Adrenal gland (tissue), 12 donors: ENCODE measurements around the gene CCL24. TPM values are rescaled to one million over a fixed set of nuclear protein-coding genes. Genes with fewer than 3 reads are reported as not detected.
"Not testable (repeated sequence)": the region's sequence is repeated elsewhere in the genome, so short reads cannot be mapped to it uniquely, and the experiment has no call there.

Experiments used
- DNase-seq, 7 donors: peaks; one replicate each; pipeline ENCODE4 v3.0.0-alpha.2; 2019 to 2020
- H3K27ac ChIP-seq, 5 donors: fragments of 200-600 bp; sonication (generic) in 4 of 5; 1 replicate in 3 of 5; 2 replicates in 2 of 5; pipeline versions ENCODE4 v1.5.1 to v1.8.0; 2016 to 2020; ENCODE audit warnings: mild to moderate bottlenecking in 1 of 5
- H3K27me3 ChIP-seq: fragments of 200-600 bp; 2 replicates; pipeline ENCODE4 v1.8.0; 2021
- H3K36me3 ChIP-seq, 2 donors: fragments of 200-600 bp; replicated peaks in 1 of 2; 1 replicate in 1 of 2; 2 replicates in 1 of 2; pipeline versions ENCODE4 v1.5.1 to v1.8.0; 2018 to 2022
- H3K4me1 ChIP-seq, 2 donors: fragments of 200-600 bp; replicated peaks in 1 of 2; 1 replicate in 1 of 2; 2 replicates in 1 of 2; pipeline versions ENCODE4 v1.5.1 to v1.8.0; 2018 to 2021
- H3K4me3 ChIP-seq, 4 donors: fragments of 200-600 bp; sonication (generic) in 3 of 4; one replicate each; pipeline ENCODE4 v1.5.1; 2016 to 2018
- H3K9me3 ChIP-seq, 3 donors: fragments of 200-600 bp; sonication (generic) in 1 of 3; replicated peaks in 1 of 3; 1 replicate in 2 of 3; 2 replicates in 1 of 3; pipeline versions ENCODE4 v1.5.1 to v1.8.0; 2016 to 2021
- CTCF ChIP-seq, 6 experiments: fragments of 450-650 bp in 4 of 6; fragments of 200-600 bp in 2 of 6; sonication (generic) in 1 of 6; IDR thresholded peaks; 1 replicate in 5 of 6; 2 replicates in 1 of 6; pipeline versions ENCODE4 v1.5.1 to v1.8.0; 2016 to 2021; ENCODE audit warnings: antibody characterized with exemption in 6 of 6, mild to moderate bottlenecking in 2 of 6, moderate library complexity in 1 of 6
- POLR2A ChIP-seq, 2 donors: fragments of 450-650 bp; IDR thresholded peaks; one replicate each; pipeline ENCODE4 v1.6.1; 2017; ENCODE audit warnings: antibody characterized with exemption in 2 of 2, mild to moderate bottlenecking in 2 of 2, moderate library complexity in 1 of 2
- WGBS, 4 donors: extraction: QIAGEN DNeasy Blood & Tissue Kit in 2 of 4; methylation state at CpG; one replicate each; pipeline versions ENCODE4 v1.1.5 to v1.1.7; 2013 to 2017; 5-methylcytosine and 5-hydroxymethylcytosine counted together
- intact Hi-C, 2 donors: fragments of 100-400 bp; cut with DNase I; formaldehyde crosslinking; loops; one replicate each; pipeline versions ENCODE4 v1.14.1 to v1.15.0; 2022 to 2023
- polyA plus RNA-seq, 3 donors: library from polyadenylated mRNA; stranded (reverse); fragments of 200-250 nt in 2 of 3; fragments of 350-450 nt in 1 of 3; fragmentation: Illumina TruSeq in 1 of 3; extraction: RNeasy Lipid Tissue Mini Kit (QIAGEN cat#74804) in 1 of 3; gene quantifications; one replicate each; pipeline ENCODE4 v1.2.3, GENCODE V29; 2013 to 2014
- total RNA-seq, 9 donors: library from RNA; depleted of rRNA in 4 of 9; stranded (reverse); fragments of >200 nt in 4 of 9; fragments of 120-200 nt in 1 of 9; fragmentation: NEBNext Ultra II Directional in 1 of 9; extraction: Animal tissue kit (Norgen Biotek cat#: 25700) in 1 of 9; gene quantifications; one replicate each; pipeline versions ENCODE4 v1.1.0 to v1.2.4, GENCODE V29; 2013 to 2023
- donor health status: healthy with polysubstance abuse.
- donor health status: Bipolar disorder and iron deficiency.
- donor health status: DM: yes; HTN: yes; CAD: no.
- donor health status: DM: no; HTN: no; CAD: no.
- donor health status: DM: no; HTN: no; CAD: no.
- donor health status: DM: yes; HTN: yes; CAD: no.

Gene CCL24
- total and polyA plus RNA-seq, 12 donors = 0.64 to 4.0 (median 1.5) TPM; not detected in 8

GRCh38 chr7:75789361-75789924, 24.2 kb downstream of the CCL24 start:
- H3K4me1 ChIP-seq = peaks cover 6 to 10% of the 10 kb centered on the region in 2 donors
- DNase-seq = no peak
- no peaks in the 10 kb centered on the region for H3K9me3 ChIP-seq
- H3K27ac ChIP-seq = peak overlapping the region in 1 of 5 donors; percentile 22
- H3K4me3 ChIP-seq = no peak overlapping the region
- intact Hi-C loops = loop anchor here in 1 of 2 donors (10.0 kb wide), 1 partner anchor 225 kb away; no protein-coding TSS in a partner anchor
- no peaks in the 10 kb centered on the region for H3K36me3 ChIP-seq
- no peaks in the 10 kb centered on the region for H3K27me3 ChIP-seq
- WGBS, 4 donors = 70 to 84% (median 78%) methylated on average over 3 of the region's 3 CpGs
- no peak for TF ChIP-seq POLR2A (IDR thresholded peaks at IDR 0.05)
- TF ChIP-seq CTCF (IDR thresholded peaks at IDR 0.05) = no peak

GRCh38 chr7:75788154-75788847, 25.3 kb downstream of the CCL24 start:
- 83 to 86% (median 84%) methylated on average over 14 of the region's 14 CpGs for WGBS, 4 donors

GRCh38 chr7:75783058-75783457, 30.5 kb downstream of the CCL24 start:
- not testable (repeated sequence) for H3K4me3 ChIP-seq, H3K27ac ChIP-seq, H3K4me1 ChIP-seq, H3K36me3 ChIP-seq, H3K9me3 ChIP-seq, H3K27me3 ChIP-seq, DNase-seq
- intact Hi-C loops = loop anchor here in 1 of 2 donors (10.0 kb wide), 1 partner anchor 232 kb away; no protein-coding TSS in a partner anchor
- WGBS, 4 donors = 84 to 89% (median 87%) methylated on average over 5 of the region's 5 CpGs

More at GRCh38 chr7:75788154-75788847, 25.3 kb downstream of the CCL24 start:
- H3K27me3 ChIP-seq, H3K4me1 ChIP-seq, H3K36me3 ChIP-seq, H3K27ac ChIP-seq, DNase-seq, H3K9me3 ChIP-seq, H3K4me3 ChIP-seq: not testable (repeated sequence)
- intact Hi-C loops = loop anchor here in 1 of 2 donors (10.0 kb wide), 1 partner anchor 226 kb away; no protein-coding TSS in a partner anchor

- not testable (repeated sequence) for H3K27ac ChIP-seq, DNase-seq, H3K36me3 ChIP-seq, H3K9me3 ChIP-seq, H3K4me3 ChIP-seq, H3K4me1 ChIP-seq, H3K27me3 ChIP-seq
- intact Hi-C loops = loop anchor here in 1 of 2 donors (10.0 kb wide), 1 partner anchor 234 kb away; no protein-coding TSS in a partner anchor
- 83 to 87% (median 86%) methylated on average over 14 of the region's 14 CpGs for WGBS, 4 donors
Observed at GRCh38 chr7:75780647-75781273, 32.8 kb downstream of the CCL24 start.

- H3K4me3 ChIP-seq, H3K4me1 ChIP-seq, H3K9me3 ChIP-seq, H3K36me3 ChIP-seq, intact Hi-C loops, H3K27ac ChIP-seq, H3K27me3 ChIP-seq, DNase-seq: not testable (repeated sequence)
- 87 to 92% (median 89%) methylated on average over 11 of the region's 11 CpGs for WGBS, 4 donors
Observed at GRCh38 chr7:75779516-75779915, 34.1 kb downstream of the CCL24 start.

GRCh38 chr7:75779035-75779434, 34.6 kb downstream of the CCL24 start:
- DNase-seq, intact Hi-C loops, H3K27ac ChIP-seq, H3K4me1 ChIP-seq, H3K4me3 ChIP-seq, H3K36me3 ChIP-seq, H3K27me3 ChIP-seq, H3K9me3 ChIP-seq: not testable (repeated sequence)
- WGBS, 4 donors = 80 to 87% (median 84%) methylated on average over 11 of the region's 11 CpGs
